Keratinocyte (primary cell): ENCODE data around the gene MAD1L1. TPM values are rescaled to one million over a fixed set of nuclear protein-coding genes. Genes with fewer than 3 reads are reported as not detected.

Experiments used
- DNase-seq: peaks from one replicate; pipeline ENCODE4 v3.0.0-alpha.2; 2011; ENCODE audit warnings: low read depth, missing footprints, low spot score
- FAIRE-seq: peaks from 2 replicates; lab custom pipeline; 2011; peaks lifted over from hg19 to GRCh38; lab: Jason Lieb, UNC
- H2AFZ ChIP-seq: 2 replicates; pipeline ENCODE4 v1.6.0; 2012; ENCODE audit warnings: low read length, control low read depth, inconsistent platforms; ENCODE audit not compliant: control insufficient read depth
- H3K27ac ChIP-seq: 2 replicates; pipeline ENCODE4 v1.5.1; 2011; ENCODE audit warnings: low read length; ENCODE audit not compliant: control insufficient read depth, insufficient read depth
- H3K27me3 ChIP-seq: 3 replicates; pipeline ENCODE4 v1.6.0; 2011; ENCODE audit warnings: low read length; ENCODE audit not compliant: control insufficient read depth, insufficient read depth; ENCODE audit errors: extremely low read depth
- H3K36me3 ChIP-seq, 2 experiments: 2 replicates in 1 of 2; 3 replicates in 1 of 2; pipeline ENCODE4 v1.5.1; 2011; ENCODE audit warnings: low read length in 2 of 2, mild to moderate bottlenecking in 1 of 2; ENCODE audit not compliant: control insufficient read depth in 2 of 2, insufficient read depth in 2 of 2; ENCODE audit errors: extremely low read depth in 1 of 2
- H3K4me1 ChIP-seq: 3 replicates; pipeline ENCODE4 v1.5.1; 2011; ENCODE audit warnings: low read length; ENCODE audit not compliant: control insufficient read depth, insufficient read depth; ENCODE audit errors: extremely low read depth
- H3K4me2 ChIP-seq: 3 replicates; pipeline ENCODE4 v1.6.0; 2011; ENCODE audit warnings: low read depth, low read length; ENCODE audit not compliant: control insufficient read depth, insufficient read depth; ENCODE audit errors: extremely low read depth
- H3K4me3 ChIP-seq, 3 experiments: fragments of 200-600 bp in 1 of 3; sonication (generic) in 1 of 3; 2 replicates in 2 of 3; 3 replicates in 1 of 3; pipeline ENCODE4 v1.5.1; 2011 to 2016; ENCODE audit warnings: low read length in 3 of 3, mild to moderate bottlenecking in 3 of 3, control low read depth in 2 of 3, inconsistent platforms in 1 of 3, low read depth in 1 of 3, mixed read lengths in 1 of 3, mixed run types in 1 of 3, moderate library complexity in 1 of 3; ENCODE audit not compliant: control insufficient read depth in 2 of 3, insufficient read depth in 2 of 3; ENCODE audit errors: extremely low read depth in 1 of 3
- H3K79me2 ChIP-seq: 2 replicates; pipeline ENCODE4 v1.6.0; 2012; ENCODE audit warnings: low read length; ENCODE audit not compliant: control insufficient read depth, insufficient read depth
- H3K9ac ChIP-seq: 3 replicates; pipeline ENCODE4 v1.6.0; 2011; ENCODE audit warnings: low read length; ENCODE audit not compliant: control insufficient read depth, insufficient read depth; ENCODE audit errors: extremely low read depth
- H3K9me1 ChIP-seq: 3 replicates; pipeline ENCODE4 v1.6.0; 2011; ENCODE audit warnings: low read length; ENCODE audit not compliant: control insufficient read depth, insufficient read depth; ENCODE audit errors: extremely low read depth
- H3K9me3 ChIP-seq: 2 replicates; pipeline ENCODE4 v1.5.1; 2012; ENCODE audit warnings: low read depth, low read length; ENCODE audit not compliant: control insufficient read depth
- H4K20me1 ChIP-seq: 3 replicates; pipeline ENCODE4 v1.6.0; 2011; ENCODE audit warnings: low read length; ENCODE audit not compliant: control insufficient read depth, insufficient read depth; ENCODE audit errors: extremely low read depth
- CTCF ChIP-seq, 3 experiments: IDR thresholded peaks in 1 of 3; conservative IDR thresholded peaks in 1 of 3; optimal IDR thresholded peaks in 1 of 3; 2 replicates in 2 of 3; 3 replicates in 1 of 3; pipeline versions ENCODE3 to v1.5.1; 2011; ENCODE audit warnings: low read length in 3 of 3, mild to moderate bottlenecking in 3 of 3, moderate library complexity in 2 of 3, control low read depth in 1 of 3, inconsistent platforms in 1 of 3; ENCODE audit not compliant: insufficient read depth in 2 of 3; ENCODE audit errors: extremely low read depth in 1 of 3
- EZH2 ChIP-seq: IDR thresholded peaks from one replicate; pipeline ENCODE4 v1.6.1; 2012; ENCODE audit warnings: inconsistent platforms, mild to moderate bottlenecking, low read length, moderate library complexity
- dilution Hi-C: fragments of 300-500 bp; cut with MboI; formaldehyde crosslinking; loops from one replicate; pipeline ENCODE4 v1.7.0; 2020; ENCODE audit warnings: low sequenced_read_pairs; ENCODE audit not compliant: extremely low pct_ligation_motif_present
- polyA plus RNA-seq, 5 experiments: library from polyadenylated mRNA; depleted of rRNA in 3 of 5; stranded (reverse) in 3 of 5; stranded (forward) in 1 of 5; unstranded in 1 of 5; fragments of >200 nt; gene quantifications; 1 replicate in 1 of 5; 2 replicates in 3 of 5; 3 replicates in 1 of 5; pipeline versions ENCODE4 v1.2.1 to v1.2.3, GENCODE V29; 2011 to 2012; ENCODE audit warnings: missing spikeins in 2 of 5, low read depth in 1 of 5, low replicate concordance in 1 of 5

MAD1L1 gene
- polyA plus RNA-seq, 1 donor (not counting 4 experiments of a cell fraction or from before 2014, with no cell fraction given): 18.0 TPM

- no peaks in the 10 kb centered on the region for H3K9me1 ChIP-seq
- TF ChIP-seq CTCF (optimal IDR thresholded peaks at IDR 0.05 in 1 of 3, IDR thresholded peaks at IDR 0.05 in 1 of 3, conservative IDR thresholded peaks at IDR 0.05 in 1 of 3; ENCODE audit: extremely low read depth in 1 of 3, insufficient read depth in 2 of 3, low read length in 3 of 3): no peak
- no peak for TF ChIP-seq EZH2
- H2AFZ ChIP-seq: no peak overlapping the region
- dilution Hi-C loops: no loop called here
- no peak overlapping the region for H3K4me2 ChIP-seq
- H3K36me3 ChIP-seq: no peaks in the 10 kb centered on the region
- FAIRE-seq (no peak), DNase-seq (no peak)
- H3K79me2 ChIP-seq: no peaks in the 10 kb centered on the region
- no peaks in the 10 kb centered on the region for H4K20me1 ChIP-seq
- no peak overlapping the region for H3K27ac ChIP-seq
- no peak overlapping the region for H3K4me3 ChIP-seq
- H3K9me3 ChIP-seq: peaks cover 8% of the 10 kb centered on the region
- no peaks in the 10 kb centered on the region for H3K27me3 ChIP-seq
- peaks cover 5% of the 10 kb centered on the region for H3K4me1 ChIP-seq
- no peak overlapping the region for H3K9ac ChIP-seq
These were observed 202.8 kb downstream of the MAD1L1 start for GRCh38 chr7:2029936-2030335.

- H3K36me3 ChIP-seq: no peaks in the 10 kb centered on the region
- no peaks in the 10 kb centered on the region for H3K9me1 ChIP-seq
- no peaks in the 10 kb centered on the region for H4K20me1 ChIP-seq
- no peaks in the 10 kb centered on the region for H3K4me1 ChIP-seq
- no peak overlapping the region for H3K4me3 ChIP-seq
- H3K27ac ChIP-seq: no peak overlapping the region
- H3K27me3 ChIP-seq: no peaks in the 10 kb centered on the region
- H2AFZ ChIP-seq: no peak overlapping the region
- no peak overlapping the region for H3K9ac ChIP-seq
- peaks cover 9% of the 10 kb centered on the region for H3K9me3 ChIP-seq
- DNase-seq (no peak), FAIRE-seq (no peak)
- dilution Hi-C loops: no loop called here
- H3K79me2 ChIP-seq: no peaks in the 10 kb centered on the region
- TF ChIP-seq EZH2 (no peak), CTCF (optimal IDR thresholded peaks at IDR 0.05 in 1 of 3, IDR thresholded peaks at IDR 0.05 in 1 of 3, conservative IDR thresholded peaks at IDR 0.05 in 1 of 3; ENCODE audit: extremely low read depth in 1 of 3, insufficient read depth in 2 of 3, low read length in 3 of 3) (no peak)
- H3K4me2 ChIP-seq: no peak overlapping the region
These were observed 203.4 kb downstream of the MAD1L1 start for GRCh38 chr7:2029211-2029905.
